WTC11 (cell line): Measurements from ENCODE around the gene TMIE. TPM values are rescaled to one million over a fixed set of nuclear protein-coding genes. Genes with fewer than 3 reads are reported as not detected.

Experiments used
- ATAC-seq: fragments of 200-7000 bp; cut with Tn5 transposase; 2 replicates; pipeline ENCODE4 v1.10.0; 2021; ENCODE audit warnings: mild to moderate bottlenecking, moderate library complexity
- CTCF ChIA-PET: fragments of 300-600 bp; sonication (Branson Sonifier 250); formaldehyde crosslinking; loops from one replicate; lab custom pipeline; 2021; ENCODE audit warnings: antibody characterized with exemption; lab: Charles Lee
- POLR2A ChIA-PET: fragments of 350-600 bp; sonication (Branson Sonifier 250); formaldehyde crosslinking; loops from one replicate; lab custom pipeline; 2021; ENCODE audit warnings: antibody characterized with exemption; lab: Charles Lee
- DNase-seq: peaks from one replicate; pipeline ENCODE4 v3.0.0; 2021; ENCODE audit warnings: low spot score
- H3K27ac Mint-ChIP-seq: 2 replicates; pipeline ENCODE4 v1.8.0; 2021; ENCODE audit warnings: mixed read lengths
- H3K27me3 Mint-ChIP-seq: 2 replicates; pipeline ENCODE4 v1.8.0; 2021; ENCODE audit warnings: low read depth, mild to moderate bottlenecking, moderate library complexity, mixed read lengths
- H3K36me3 Mint-ChIP-seq: 2 replicates; pipeline ENCODE4 v1.8.0; 2021; ENCODE audit warnings: mixed read lengths
- H3K4me1 Mint-ChIP-seq: 2 replicates; pipeline ENCODE4 v1.8.0; 2022; ENCODE audit warnings: mixed read lengths
- H3K4me3 Mint-ChIP-seq: 2 replicates; pipeline ENCODE4 v1.8.0; 2021; ENCODE audit warnings: mild to moderate bottlenecking, moderate library complexity, mixed read lengths
- H3K9me3 Mint-ChIP-seq: 2 replicates; pipeline ENCODE4 v1.8.0; 2021; ENCODE audit warnings: mixed read lengths
- ARID4B ChIP-seq: sonication (generic); formaldehyde crosslinking; IDR thresholded peaks from 2 replicates; pipeline ENCODE4 v1.8.0; 2023; ENCODE audit warnings: missing genetic modification reagents, mild to moderate bottlenecking, borderline replicate concordance
- ATF2 ChIP-seq: sonication (generic); formaldehyde crosslinking; IDR thresholded peaks from 2 replicates; pipeline ENCODE4 v1.8.1; 2022; ENCODE audit warnings: low read depth, missing genetic modification reagents, borderline replicate concordance
- ATF6 ChIP-seq: sonication (generic); formaldehyde crosslinking; IDR thresholded peaks from 2 replicates; pipeline ENCODE4 v1.8.1; 2023; ENCODE audit warnings: mild to moderate bottlenecking, missing genetic modification reagents
- CTCF ChIP-seq: fragments of 200-600 bp; IDR thresholded peaks from 2 replicates; pipeline ENCODE4 v1.8.0; 2022; ENCODE audit warnings: antibody characterized with exemption
- E2F5 ChIP-seq: sonication (generic); formaldehyde crosslinking; IDR thresholded peaks from 2 replicates; pipeline ENCODE4 v1.8.1; 2022; ENCODE audit warnings: mild to moderate bottlenecking, moderate library complexity, missing genetic modification reagents
- MXD4 ChIP-seq: fragments of 250-450 bp; sonication (Bioruptor Pico); IDR thresholded peaks from 2 replicates; pipeline ENCODE4 v1.8.0; 2021; ENCODE audit warnings: mild to moderate bottlenecking, moderate library complexity, borderline replicate concordance
- NR3C1 ChIP-seq: sonication (generic); formaldehyde crosslinking; conservative IDR thresholded peaks from 2 replicates; pipeline ENCODE4 v1.8.1; 2023; ENCODE audit warnings: low read depth, mild to moderate bottlenecking, missing genetic modification reagents
- RORB ChIP-seq: fragments of 250-450 bp; sonication (Bioruptor Pico); IDR thresholded peaks from 2 replicates; pipeline ENCODE4 v1.9.0; 2021; ENCODE audit warnings: mild to moderate bottlenecking
- ZBTB21 ChIP-seq: sonication (generic); formaldehyde crosslinking; IDR thresholded peaks from 2 replicates; pipeline ENCODE4 v1.8.1; 2023; ENCODE audit warnings: mild to moderate bottlenecking, missing genetic modification reagents, borderline replicate concordance
- ZMAT4 ChIP-seq: fragments of 250-450 bp; sonication (Bioruptor Pico); IDR thresholded peaks from 2 replicates; pipeline ENCODE4 v1.9.0; 2021; ENCODE audit warnings: mild to moderate bottlenecking
- ZNF232 ChIP-seq: sonication (generic); formaldehyde crosslinking; IDR thresholded peaks from 2 replicates; pipeline ENCODE4 v1.8.0; 2022; ENCODE audit warnings: mild to moderate bottlenecking, missing genetic modification reagents
- ZNF263 ChIP-seq: sonication (generic); formaldehyde crosslinking; IDR thresholded peaks from 2 replicates; pipeline ENCODE4 v1.8.1; 2022; ENCODE audit warnings: low read depth, mild to moderate bottlenecking, moderate library complexity, missing genetic modification reagents
- ZNF281 ChIP-seq: sonication (generic); formaldehyde crosslinking; IDR thresholded peaks from 2 replicates; pipeline ENCODE4 v1.8.0; 2023; ENCODE audit warnings: mild to moderate bottlenecking, missing genetic modification reagents
- ZNF425 ChIP-seq: fragments of 250-450 bp; sonication (Bioruptor Pico); conservative IDR thresholded peaks from 2 replicates; pipeline ENCODE4 v1.9.0; 2021; ENCODE audit warnings: mild to moderate bottlenecking
- ZSCAN18 ChIP-seq: fragments of 250-450 bp; sonication (Bioruptor Pico); IDR thresholded peaks from 2 replicates; pipeline ENCODE4 v2.1.2; 2022; ENCODE audit warnings: mild to moderate bottlenecking, moderate library complexity
- total RNA-seq: library from RNA; stranded (reverse); gene quantifications from 3 replicates; pipeline ENCODE4 v1.2.3, GENCODE V29; 2021

Gene TMIE
- total RNA-seq, 1 experiment from 2014 or later, result 0.57 TPM

- Mint-ChIP-seq H3K9me3 (no peaks in the 10 kb centered on the region), H3K4me1 (no peaks in the 10 kb centered on the region), H3K36me3 (no peaks in the 10 kb centered on the region), H3K27me3 (no peaks in the 10 kb centered on the region), H3K27ac (peak overlapping the region; percentile 13; the same call in 1 of the 2 replicates), H3K4me3 (no peak overlapping the region)
- POLR2A ChIA-PET, result no interaction called here
- DNase-seq (no peak), ATAC-seq (no peak)
- TF ChIP-seq NR3C1 (CRISPR knock-in tag), result no peak
- TF ChIP-seq ZNF232 (CRISPR knock-in tag), result no peak
- TF ChIP-seq MXD4 (CRISPR knock-in tag), result no peak
- no peak for TF ChIP-seq ATF6 (CRISPR knock-in tag)
- no peak for TF ChIP-seq ZBTB21
- TF ChIP-seq ATF2 (CRISPR knock-in tag), result no peak
- TF ChIP-seq ZMAT4 (CRISPR knock-in tag), result no peak
- TF ChIP-seq ARID4B (CRISPR knock-in tag), result no peak
- CTCF ChIA-PET, result no interaction called here
Measured at GRCh38 chr3:46680298-46680826, 20.8 kb upstream of the TMIE start.

- no peak overlapping the region for H3K4me3 Mint-ChIP-seq
- ChIA-PET CTCF (interaction anchor here (1.0 to 1.2 kb wide), 2 partner anchors 17 to 228 kb away, joined by 3 read pairs; no protein-coding TSS in a partner anchor), POLR2A (no interaction called here)
- no peak for DNase-seq
- H3K27me3 Mint-ChIP-seq, result no peaks in the 10 kb centered on the region
- H3K27ac Mint-ChIP-seq, result no peak overlapping the region
- H3K4me1 Mint-ChIP-seq, result no peaks in the 10 kb centered on the region
- no peaks in the 10 kb centered on the region for H3K36me3 Mint-ChIP-seq
- no peaks in the 10 kb centered on the region for H3K9me3 Mint-ChIP-seq
- no peak for ATAC-seq
- TF ChIP-seq CTCF (no peak), RORB (CRISPR knock-in tag) (no peak), NR3C1 (CRISPR knock-in tag) (no peak), ZNF281 (no peak), E2F5 (CRISPR knock-in tag) (no peak), ZNF425 (no peak), ZSCAN18 (CRISPR knock-in tag) (no peak), ZNF263 (no peak)
Measured at GRCh38 chr3:46681387-46681786, 19.8 kb upstream of the TMIE start.
